SU-DHL-6 (cell line): ENCODE measurements around the gene GTF3C1.

ENCODE experiments used
- H2AFZ ChIP-seq: fragments of 200-600 bp; sonication (generic); 2 replicates; pipeline ENCODE4 v1.6.1; 2014; ENCODE audit warnings: low read depth, mild to moderate bottlenecking, moderate library complexity, mixed read lengths, antibody characterized with exemption, low read length; ENCODE audit not compliant: severe bottlenecking
- H3F3A ChIP-seq: fragments of 200-600 bp; shearing (Covaris generic); 2 replicates; pipeline ENCODE4 v1.6.0; 2016; ENCODE audit warnings: antibody characterized with exemption, mild to moderate bottlenecking; ENCODE audit not compliant: insufficient read depth
- H3K27ac ChIP-seq: fragments of 200-600 bp; sonication (generic); 2 replicates; pipeline ENCODE4 v1.5.1; 2016; ENCODE audit warnings: low read depth, mild to moderate bottlenecking, low read length, moderate library complexity, mixed read lengths
- H3K27me3 ChIP-seq: fragments of 200-600 bp; sonication (generic), shearing (Covaris generic); 2 replicates; pipeline ENCODE4 v1.6.0; 2014; ENCODE audit warnings: mild to moderate bottlenecking, low read length
- H3K36me3 ChIP-seq: fragments of 200-600 bp; sonication (generic); 2 replicates; pipeline ENCODE4 v1.6.1; 2014; ENCODE audit warnings: mild to moderate bottlenecking, low read length, mixed read lengths
- H3K4me2 ChIP-seq: fragments of 300-600, 200-600 bp; shearing (Covaris generic), sonication (generic); 2 replicates; pipeline ENCODE4 v1.6.0; 2014; ENCODE audit warnings: low read length, low read depth, mild to moderate bottlenecking; ENCODE audit not compliant: poor library complexity, severe bottlenecking
- H3K4me3 ChIP-seq: fragments of 200-600 bp; sonication (generic); 2 replicates; pipeline ENCODE4 v1.5.1; 2014; ENCODE audit warnings: antibody characterized with exemption, low read length, mild to moderate bottlenecking, mixed read lengths; ENCODE audit not compliant: insufficient read depth, poor library complexity, severe bottlenecking
- H3K79me2 ChIP-seq: fragments of 200-600 bp; sonication (generic); 2 replicates; pipeline ENCODE4 v1.6.1; 2014; ENCODE audit warnings: mild to moderate bottlenecking, low read length, moderate library complexity; ENCODE audit not compliant: insufficient read depth
- H3K9ac ChIP-seq: fragments of 200-600 bp; sonication (generic); 2 replicates; pipeline ENCODE4 v1.7.0; 2014; ENCODE audit warnings: mild to moderate bottlenecking, low read length
- H3K9me2 ChIP-seq: fragments of 200-600 bp; sonication (generic); replicated peaks from 2 replicates; pipeline ENCODE4 v1.6.1; 2014; ENCODE audit warnings: low read length; ENCODE audit not compliant: insufficient read depth
- H3K9me3 ChIP-seq: fragments of 200-600 bp; sonication (generic); 2 replicates; pipeline ENCODE4 v1.6.1; 2014; ENCODE audit warnings: low read length, mixed read lengths; ENCODE audit not compliant: insufficient read depth
- H4K20me1 ChIP-seq: fragments of 200-600 bp; sonication (generic); 2 replicates; pipeline ENCODE4 v1.6.1; 2014; ENCODE audit warnings: low read depth, mild to moderate bottlenecking, antibody characterized with exemption, low read length, moderate library complexity, mixed read lengths
- EZH2phosphoT487 ChIP-seq: fragments of 200-600 bp; sonication (generic), shearing (Covaris generic); conservative IDR thresholded peaks from 2 replicates; pipeline ENCODE4 v1.6.1; 2018; ENCODE audit warnings: mild to moderate bottlenecking, antibody characterized with exemption, low read length, moderate library complexity, mixed read lengths
- TF ChIP-seq, protein P1 (sequence below): fragments of 200-600 bp; sonication (generic); IDR thresholded peaks from one replicate; pipeline ENCODE4 v1.5.1; 2017; ENCODE audit warnings: antibody characterized with exemption, mild to moderate bottlenecking, low read length, moderate library complexity; ENCODE audit not compliant: insufficient read depth, poor library complexity, severe bottlenecking

The GTF3C1 gene

DNA sequence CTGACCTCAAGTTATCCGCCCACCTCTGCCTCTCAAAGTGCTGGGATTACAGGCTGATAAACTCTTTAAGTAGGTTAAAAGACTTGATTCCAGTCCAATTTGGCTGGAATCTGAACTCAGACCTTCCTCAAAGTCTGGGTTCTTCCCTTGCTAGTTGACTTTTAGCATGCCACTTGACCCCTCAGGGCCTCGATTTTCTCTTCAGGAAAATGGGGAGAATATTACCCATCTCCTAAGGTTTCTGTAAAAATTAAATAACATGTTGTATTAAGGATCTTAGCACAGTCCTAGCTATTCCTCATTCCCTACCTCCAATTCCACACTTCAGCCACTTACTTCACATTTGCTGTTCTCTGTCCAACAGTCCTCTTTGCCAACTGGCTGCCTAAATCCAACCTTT, 1.9 kb downstream of the GTF3C1 start:
- H3K27me3 ChIP-seq: no peaks in the 10 kb centered on the region
- no peaks in the 10 kb centered on the region for H3K9me3 ChIP-seq
- H3K4me2 ChIP-seq: no peak overlapping the region
- no peak overlapping the region for H3K27ac ChIP-seq
- H3K36me3 ChIP-seq: no peaks in the 10 kb centered on the region
- H3F3A ChIP-seq: no peaks in the 10 kb centered on the region
- no peak overlapping the region for H3K9ac ChIP-seq
- no peak overlapping the region for H2AFZ ChIP-seq
- no peak overlapping the region for H3K4me3 ChIP-seq
- H3K79me2 ChIP-seq: peaks cover 17% of the 10 kb centered on the region
- H4K20me1 ChIP-seq: no peaks in the 10 kb centered on the region
- H3K9me2 ChIP-seq: no peaks in the 10 kb centered on the region
- TF ChIP-seq, protein P1, sequence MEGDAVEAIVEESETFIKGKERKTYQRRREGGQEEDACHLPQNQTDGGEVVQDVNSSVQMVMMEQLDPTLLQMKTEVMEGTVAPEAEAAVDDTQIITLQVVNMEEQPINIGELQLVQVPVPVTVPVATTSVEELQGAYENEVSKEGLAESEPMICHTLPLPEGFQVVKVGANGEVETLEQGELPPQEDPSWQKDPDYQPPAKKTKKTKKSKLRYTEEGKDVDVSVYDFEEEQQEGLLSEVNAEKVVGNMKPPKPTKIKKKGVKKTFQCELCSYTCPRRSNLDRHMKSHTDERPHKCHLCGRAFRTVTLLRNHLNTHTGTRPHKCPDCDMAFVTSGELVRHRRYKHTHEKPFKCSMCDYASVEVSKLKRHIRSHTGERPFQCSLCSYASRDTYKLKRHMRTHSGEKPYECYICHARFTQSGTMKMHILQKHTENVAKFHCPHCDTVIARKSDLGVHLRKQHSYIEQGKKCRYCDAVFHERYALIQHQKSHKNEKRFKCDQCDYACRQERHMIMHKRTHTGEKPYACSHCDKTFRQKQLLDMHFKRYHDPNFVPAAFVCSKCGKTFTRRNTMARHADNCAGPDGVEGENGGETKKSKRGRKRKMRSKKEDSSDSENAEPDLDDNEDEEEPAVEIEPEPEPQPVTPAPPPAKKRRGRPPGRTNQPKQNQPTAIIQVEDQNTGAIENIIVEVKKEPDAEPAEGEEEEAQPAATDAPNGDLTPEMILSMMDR: no peak
- no peak for TF ChIP-seq EZH2phosphoT487

DNA sequence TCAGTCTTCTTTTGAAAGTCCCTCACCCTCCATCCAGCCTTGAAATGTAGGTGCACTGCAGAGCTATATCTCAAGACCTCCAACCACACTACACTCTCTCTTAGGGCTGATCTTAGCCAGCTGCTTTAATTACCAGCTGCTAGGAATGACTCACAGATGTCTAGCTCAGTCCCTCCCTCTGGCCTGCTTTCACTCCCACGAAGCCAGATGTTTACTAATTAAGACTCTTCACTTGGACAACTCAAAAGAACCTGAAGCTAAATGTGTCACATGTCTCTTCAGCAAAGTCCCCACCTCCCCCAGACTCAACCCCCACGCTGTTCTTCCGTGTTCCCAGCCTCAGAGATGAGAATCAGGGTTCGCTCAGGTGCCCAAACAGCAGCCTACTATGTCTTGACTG, 2.6 kb downstream of the GTF3C1 start:
- Histone ChIP-seq H4K20me1 (no peaks in the 10 kb centered on the region), H3K79me2 (peaks cover 17% of the 10 kb centered on the region), H2AFZ (no peak overlapping the region), H3K9me3 (no peaks in the 10 kb centered on the region), H3K4me2 (no peak overlapping the region), H3K9ac (no peak overlapping the region), H3K36me3 (no peaks in the 10 kb centered on the region), H3K27me3 (no peaks in the 10 kb centered on the region), H3F3A (no peaks in the 10 kb centered on the region), H3K27ac (no peak overlapping the region), H3K4me3 (no peak overlapping the region), H3K9me2 (no peaks in the 10 kb centered on the region)
- TF ChIP-seq EZH2phosphoT487: no peak
- TF ChIP-seq, protein P1: no peak

DNA sequence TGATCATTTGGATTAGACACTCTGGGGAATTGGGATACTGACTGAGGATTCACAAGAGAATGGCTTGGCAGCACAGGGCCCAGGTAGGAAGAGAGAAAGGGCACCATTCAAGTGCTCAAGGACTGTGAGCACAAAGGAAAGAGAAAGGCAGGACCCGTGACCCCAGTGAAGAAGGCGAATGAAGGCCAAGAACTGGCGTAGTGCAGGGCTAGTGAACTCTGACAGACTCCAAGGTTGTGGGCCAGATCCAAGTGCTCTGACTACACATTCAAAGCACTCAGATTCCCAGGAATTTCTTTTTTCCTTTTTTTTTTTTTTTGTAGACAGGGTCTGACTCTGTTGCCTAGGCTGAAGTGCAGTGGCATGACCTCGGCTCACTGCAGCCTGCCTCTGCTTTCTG, 5.0 kb downstream of the GTF3C1 start:
- no peaks in the 10 kb centered on the region for H4K20me1 ChIP-seq
- peaks cover 17% of the 10 kb centered on the region for H3K79me2 ChIP-seq
- no peaks in the 10 kb centered on the region for H3K9me2 ChIP-seq
- no peak overlapping the region for H2AFZ ChIP-seq
- no peak overlapping the region for H3K27ac ChIP-seq
- H3K27me3 ChIP-seq: no peaks in the 10 kb centered on the region
- no peak overlapping the region for H3K4me2 ChIP-seq
- no peak overlapping the region for H3K9ac ChIP-seq
- H3K36me3 ChIP-seq: no peaks in the 10 kb centered on the region
- H3F3A ChIP-seq: no peaks in the 10 kb centered on the region
- no peaks in the 10 kb centered on the region for H3K9me3 ChIP-seq
- no peak overlapping the region for H3K4me3 ChIP-seq
- no peak for TF ChIP-seq EZH2phosphoT487
- TF ChIP-seq, protein P1: no peak
